ENCODE measurements around the gene MED4.

Gene MED4

DNA sequence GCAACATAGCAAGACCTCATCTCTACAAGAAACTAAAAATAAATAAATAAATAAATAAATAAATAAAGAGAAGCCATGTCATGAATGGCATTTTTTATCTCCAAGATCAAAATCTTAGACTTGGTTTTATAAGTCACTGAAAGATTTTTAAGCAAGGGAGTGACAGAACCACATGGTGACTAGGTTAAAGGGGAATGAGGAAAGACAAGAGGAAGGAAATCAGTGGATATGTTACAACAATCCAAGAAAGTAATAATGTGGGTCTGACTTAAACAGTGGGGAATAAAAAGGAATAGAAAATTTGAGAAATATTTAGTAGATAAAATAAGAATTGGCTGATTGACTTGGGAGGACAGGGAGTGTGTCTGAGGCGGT lies 18.8 kb upstream of the MED4 start:
- no peak for TF ChIP-seq CTCF (IDR thresholded peaks at IDR 0.05; ENCODE audit: borderline replicate concordance, insufficient read depth, low read depth, low read length)
- no peak overlapping the region for H3K4me3 ChIP-seq (ENCODE audit: low read depth, low read length)

GRCh38 chr13:48112896-48113755 lies 18.2 kb upstream of the MED4 start:
- no peak overlapping the region for H3K4me3 ChIP-seq (ENCODE audit: low read depth, low read length)
- no peak for TF ChIP-seq CTCF (IDR thresholded peaks at IDR 0.05; ENCODE audit: borderline replicate concordance, insufficient read depth, low read depth, low read length)

GRCh38 chr13:48110931-48111721 lies 16.2 kb upstream of the MED4 start:
- H3K4me3 ChIP-seq (ENCODE audit: low read depth, low read length) = no peak overlapping the region
- no peak for TF ChIP-seq CTCF (IDR thresholded peaks at IDR 0.05; ENCODE audit: borderline replicate concordance, insufficient read depth, low read depth, low read length)

GRCh38 chr13:48110132-48110868 lies 15.4 kb upstream of the MED4 start:
- no peak overlapping the region for H3K4me3 ChIP-seq (ENCODE audit: low read depth, low read length)
- TF ChIP-seq CTCF (IDR thresholded peaks at IDR 0.05; ENCODE audit: borderline replicate concordance, insufficient read depth, low read depth, low read length) = no peak

DNA sequence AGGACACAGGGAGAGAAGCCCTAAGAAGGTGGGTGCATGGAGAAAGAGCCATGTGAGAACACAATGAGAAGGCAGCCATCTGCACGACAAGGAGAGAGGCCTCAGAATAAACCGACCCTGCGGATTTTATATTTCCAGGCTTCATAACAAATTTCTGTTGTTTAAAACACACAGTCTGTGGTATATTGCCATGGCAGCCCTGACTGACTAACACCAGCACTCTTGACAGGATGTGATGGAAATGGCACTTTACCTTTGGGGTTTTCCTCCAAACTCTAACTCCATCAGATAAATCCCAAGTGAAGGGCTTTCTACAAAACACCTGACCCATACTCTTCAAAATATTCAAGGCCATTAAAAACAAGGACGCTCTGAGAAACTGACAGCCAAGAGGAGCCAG lies 13.2 kb upstream of the MED4 start:
- H3K4me3 ChIP-seq (ENCODE audit: low read depth, low read length) = no peak overlapping the region
- no peak for TF ChIP-seq CTCF (IDR thresholded peaks at IDR 0.05; ENCODE audit: borderline replicate concordance, insufficient read depth, low read depth, low read length)

GRCh38 chr13:48097793-48098192 lies 2.9 kb upstream of the MED4 start:
- no peak overlapping the region for H3K4me3 ChIP-seq (ENCODE audit: low read depth, low read length)
- TF ChIP-seq CTCF (IDR thresholded peaks at IDR 0.05; ENCODE audit: borderline replicate concordance, insufficient read depth, low read depth, low read length) = no peak

Measured in GM12875 (cell line).